Measurements from ENCODE around the gene CDH16. TPM values are rescaled to one million over a fixed set of nuclear protein-coding genes. Genes with fewer than 3 reads are reported as not detected.
A peak's percentile ranks its signal among the peaks of the same experiment; 100 is the strongest.
"Not testable (repeated sequence)": the region's sequence is repeated elsewhere in the genome, so short reads cannot be mapped to it uniquely, and the experiment has no call there.

Gene CDH16
- total RNA-seq, 6 donors from 2014 or later: 0.40 to 1.8 (median 1.7) TPM; not detected in 3

GRCh38 chr16:66898933-66899309 lies 19.8 kb downstream of the CDH16 start:
- Histone ChIP-seq H3K4me1 (peaks cover 26 to 34% (median 29%) of the 10 kb centered on the region in 4 donors), H3K27me3 (no peaks in the 10 kb centered on the region), H3K4me3 (no peak overlapping the region), H3K9me3 (no peaks in the 10 kb centered on the region), H3K27ac (peak overlapping the region; percentile 62 to 85 (median 78)), H3K36me3 (no peaks in the 10 kb centered on the region)
- no peak for ATAC-seq (ENCODE audit: low FRiP score in 2 of 2)
- no peak for DNase-seq
- 87 to 94% methylated on average over 2 of the region's 2 CpGs for whole genome bisulfite sequencing, 2 donors
- TF ChIP-seq POLR2AphosphoS5 (IDR thresholded peaks at IDR 0.05) (no peak), CTCF (IDR thresholded peaks at IDR 0.05) (no peak), POLR2A (IDR thresholded peaks at IDR 0.05) (no peak)

DNA sequence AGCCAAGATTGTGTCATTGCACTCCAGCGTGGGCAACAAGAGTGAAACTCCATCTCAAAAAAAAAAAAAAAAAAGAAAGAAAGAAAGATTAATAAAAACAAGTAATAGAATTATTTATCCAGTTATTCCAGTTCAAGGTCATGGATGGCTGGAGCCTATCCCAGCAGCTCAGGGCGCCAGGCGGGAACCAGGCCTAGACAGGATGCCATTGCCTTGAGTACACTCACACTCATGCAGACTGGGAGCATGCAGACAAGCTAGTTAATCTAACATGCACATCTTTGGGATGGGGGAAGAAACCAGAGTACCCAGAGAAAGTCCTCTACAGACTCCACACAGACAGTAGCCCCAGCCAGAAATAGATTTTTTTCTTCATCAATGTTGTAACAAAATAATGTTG lies 20.5 kb downstream of the CDH16 start:
- Histone ChIP-seq H3K9me3 (no peaks in the 10 kb centered on the region), H3K36me3 (no peaks in the 10 kb centered on the region), H3K27ac (peak overlapping the region in 2 of 4 donors; percentile 73 to 85), H3K27me3 (no peaks in the 10 kb centered on the region), H3K4me3 (no peak overlapping the region), H3K4me1 (peaks cover 26 to 34% (median 29%) of the 10 kb centered on the region in 4 donors)
- whole genome bisulfite sequencing, 2 donors: 67% methylated on average over 3 of the region's 3 CpGs
- no peak for TF ChIP-seq POLR2A (IDR thresholded peaks at IDR 0.05)
- TF ChIP-seq CTCF (IDR thresholded peaks at IDR 0.05): no peak
- no peak for TF ChIP-seq POLR2AphosphoS5 (IDR thresholded peaks at IDR 0.05)
- no peak for TF ChIP-seq EP300 (IDR thresholded peaks at IDR 0.05)
- ATAC-seq (ENCODE audit: low FRiP score in 2 of 2) (no peak), DNase-seq (no peak)

- WGBS, 2 donors: 79 to 81% methylated on average over 5 of the region's 5 CpGs
- H3K27ac ChIP-seq; H3K9me3 ChIP-seq; H3K27me3 ChIP-seq; ATAC-seq (ENCODE audit: low FRiP score in 2 of 2); H3K36me3 ChIP-seq; H3K4me3 ChIP-seq; DNase-seq: not testable (repeated sequence)
- peaks cover 24 to 32% (median 29%) of the 10 kb centered on the region in 4 donors for H3K4me1 ChIP-seq
These were observed 22.0 kb downstream of the CDH16 start for GRCh38 chr16:66896682-66897081.

GRCh38 chr16:66895999-66896398 lies 22.7 kb downstream of the CDH16 start:
- no peak overlapping the region for H3K27ac ChIP-seq
- H3K27me3 ChIP-seq: no peaks in the 10 kb centered on the region
- no peaks in the 10 kb centered on the region for H3K9me3 ChIP-seq
- ATAC-seq (ENCODE audit: low FRiP score in 2 of 2) (no peak), DNase-seq (no peak)
- H3K4me3 ChIP-seq: no peak overlapping the region
- TF ChIP-seq POLR2A (IDR thresholded peaks at IDR 0.05): no peak
- no peak for TF ChIP-seq EP300 (IDR thresholded peaks at IDR 0.05)
- TF ChIP-seq POLR2AphosphoS5 (IDR thresholded peaks at IDR 0.05): no peak
- no peak for TF ChIP-seq CTCF (IDR thresholded peaks at IDR 0.05)
- WGBS, 2 donors: 95 to 100% methylated on average over 3 of the region's 3 CpGs
- peaks cover 19 to 29% (median 23%) of the 10 kb centered on the region in 4 donors for H3K4me1 ChIP-seq
- H3K36me3 ChIP-seq: peaks cover 0 to 3% (median 0%) of the 10 kb centered on the region in 4 donors

DNA sequence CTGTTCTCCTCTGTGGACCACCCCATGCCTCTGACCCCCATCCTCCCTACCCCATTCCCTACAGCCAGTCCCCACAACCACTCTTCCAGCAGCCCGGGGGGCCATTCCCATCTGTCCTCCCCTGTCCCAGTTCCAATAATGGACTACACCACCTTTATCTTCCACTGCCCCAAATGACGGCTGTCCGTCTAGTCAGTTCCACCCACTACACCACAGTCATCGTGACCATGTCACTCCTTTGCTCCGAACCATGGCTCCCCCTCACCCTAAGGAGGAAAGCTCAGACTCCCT lies 23.1 kb downstream of the CDH16 start:
- Histone ChIP-seq H3K27ac (no peak overlapping the region), H3K36me3 (peaks cover 0 to 3% (median 0%) of the 10 kb centered on the region in 4 donors), H3K4me3 (no peak overlapping the region), H3K9me3 (no peaks in the 10 kb centered on the region), H3K27me3 (no peaks in the 10 kb centered on the region), H3K4me1 (peaks cover 16 to 26% (median 19%) of the 10 kb centered on the region in 4 donors)
- 87 to 96% methylated on average over 5 of the region's 5 CpGs for WGBS, 2 donors
- DNase-seq: no peak
- no peak for ATAC-seq (ENCODE audit: low FRiP score in 2 of 2)
- no peak for TF ChIP-seq CTCF (IDR thresholded peaks at IDR 0.05)
- TF ChIP-seq POLR2A (IDR thresholded peaks at IDR 0.05): no peak
- TF ChIP-seq EP300 (IDR thresholded peaks at IDR 0.05): no peak
- TF ChIP-seq POLR2AphosphoS5 (IDR thresholded peaks at IDR 0.05): no peak
